Stimulated activated CD8-positive, alpha-beta memory T cell treated with anti-CD3 and anti-CD28 coated beads, Interleukin-4, amount 100 ng/mL, for 48 hours (primary cell): ENCODE data around the gene TGM2.
"Not testable (repeated sequence)": the region's sequence is repeated elsewhere in the genome, so short reads cannot be mapped to it uniquely, and the experiment has no call there.

Experiments
- DNase-seq: peaks from one replicate; pipeline ENCODE4 v3.0.0-alpha.2; 2020

TGM2 gene

DNA sequence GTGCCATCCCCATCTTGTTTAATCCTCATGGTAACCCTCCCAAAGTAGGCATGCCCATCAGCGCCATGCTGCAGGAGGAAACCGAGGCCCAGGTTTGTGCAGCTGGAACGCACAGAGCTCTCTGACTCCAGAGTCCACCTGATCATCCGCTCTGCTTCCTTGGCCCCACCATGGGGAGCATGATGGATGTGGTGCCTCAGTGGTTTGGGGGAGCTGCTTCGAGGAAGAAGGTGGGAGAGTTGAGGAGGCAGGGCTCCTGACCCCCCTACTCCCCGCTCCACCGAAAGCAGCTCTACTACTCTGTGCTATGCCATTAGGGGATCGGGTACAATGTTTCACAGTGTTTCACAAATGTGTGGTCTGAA, 52.2 kb downstream of the TGM2 start:
- no peak for DNase-seq

DNA sequence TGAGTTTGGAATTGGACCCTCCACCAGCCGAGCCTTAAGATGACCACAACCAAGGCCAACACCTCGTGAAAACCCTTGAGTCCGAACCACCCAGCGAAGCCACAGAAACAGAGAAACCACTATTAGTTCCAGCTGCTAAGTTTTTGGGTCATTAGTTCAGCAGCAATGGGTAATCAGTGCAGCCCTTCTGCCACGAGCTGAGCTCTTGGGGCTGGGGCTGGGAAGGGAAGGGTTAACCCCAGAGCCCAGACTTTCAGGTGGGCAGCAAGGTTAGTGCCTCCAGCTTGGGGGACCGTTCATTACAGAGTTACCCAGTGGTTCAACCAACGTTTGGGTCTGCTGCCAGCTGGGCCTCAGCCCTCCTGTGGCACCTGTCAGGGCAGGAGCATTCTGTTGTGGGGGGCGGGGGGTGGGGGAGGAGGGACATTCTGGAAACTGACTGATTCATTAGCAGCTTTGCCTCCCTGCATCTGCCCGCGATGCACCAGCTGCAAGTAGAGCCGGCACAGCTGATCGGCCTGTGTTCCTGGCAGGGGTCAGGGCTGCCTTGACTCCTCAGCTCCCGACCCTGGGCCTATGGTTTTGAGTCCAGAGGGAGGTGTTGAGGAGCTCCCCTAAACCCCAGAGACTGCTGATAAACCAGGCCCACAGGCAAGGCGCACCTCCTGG, 52.7 kb downstream of the TGM2 start:
- DNase-seq: peak; percentile 7

DNA sequence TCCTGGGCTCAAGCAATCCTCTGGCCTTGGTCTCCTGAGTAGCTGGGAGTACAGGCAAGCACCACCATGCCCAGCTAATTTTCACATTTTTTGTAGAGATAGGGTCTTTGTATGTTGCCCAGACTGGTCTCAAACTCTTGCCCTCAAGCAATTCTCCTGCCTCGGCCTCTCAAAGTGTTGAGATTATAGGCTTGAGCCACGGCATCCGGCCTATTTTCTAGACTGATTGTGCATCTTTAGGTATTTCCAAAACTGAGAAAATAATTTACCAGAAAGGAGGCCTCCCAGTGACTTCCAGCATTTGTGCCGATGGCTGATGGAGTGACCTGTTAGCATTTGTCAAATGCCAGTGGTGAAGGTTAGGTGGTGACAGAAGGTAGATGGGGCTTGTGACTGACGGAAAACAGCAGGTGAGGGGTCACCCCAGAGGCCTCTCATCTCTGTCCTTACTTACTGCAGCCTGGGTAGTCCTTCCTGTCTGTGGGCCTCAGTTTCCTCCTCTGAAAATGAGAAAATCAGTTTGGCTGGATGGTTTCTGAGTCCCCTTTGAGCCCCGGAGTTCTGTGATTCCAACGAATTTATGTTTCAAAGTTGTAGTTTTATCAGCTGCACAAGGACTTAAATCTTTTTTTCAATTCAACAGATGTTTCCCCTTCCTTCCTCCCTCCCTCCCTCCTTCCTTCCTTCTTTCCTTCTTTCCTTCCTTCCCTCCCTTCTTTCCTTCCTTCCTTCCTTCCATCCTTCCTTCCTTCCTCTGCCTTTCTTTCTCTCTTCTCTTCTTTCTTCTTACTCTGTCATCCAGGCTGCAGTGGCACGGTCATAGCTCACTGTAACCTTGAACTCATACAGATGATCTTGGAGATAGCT, 53.5 kb downstream of the TGM2 start:
- DNase-seq: no peak

DNA sequence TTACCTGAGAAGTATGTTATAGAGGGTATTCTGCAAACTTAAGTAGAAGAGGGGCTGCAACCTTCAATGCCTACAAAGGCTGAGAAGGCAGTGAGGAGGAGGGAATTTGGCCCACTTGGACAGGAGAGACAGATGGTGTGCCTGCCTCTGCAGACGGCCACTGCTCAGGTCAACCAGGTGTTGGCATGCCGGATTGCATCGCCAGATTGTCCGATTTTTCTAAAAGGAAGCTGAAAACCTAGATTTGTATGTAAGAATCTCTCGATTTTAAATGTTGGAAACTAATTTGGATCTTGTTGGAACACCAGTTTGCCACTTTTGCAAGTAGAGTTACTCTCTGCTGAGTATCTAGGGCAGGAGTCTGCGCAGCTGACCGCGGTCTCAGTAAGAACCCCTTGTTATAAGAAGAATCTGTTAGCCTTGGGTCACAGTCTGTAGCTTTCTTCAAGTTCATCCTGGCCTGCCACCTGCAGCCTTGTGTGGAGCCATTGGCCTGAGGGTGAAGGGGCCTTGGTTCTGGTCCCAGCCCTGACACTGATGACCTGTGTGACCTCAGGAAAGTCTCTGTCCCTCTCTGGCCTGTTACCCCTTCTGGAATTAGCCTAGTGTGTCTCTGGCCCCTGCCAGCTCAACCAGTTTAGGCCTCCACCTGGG, 54.4 kb downstream of the TGM2 start:
- DNase-seq: peak; percentile 14

DNA sequence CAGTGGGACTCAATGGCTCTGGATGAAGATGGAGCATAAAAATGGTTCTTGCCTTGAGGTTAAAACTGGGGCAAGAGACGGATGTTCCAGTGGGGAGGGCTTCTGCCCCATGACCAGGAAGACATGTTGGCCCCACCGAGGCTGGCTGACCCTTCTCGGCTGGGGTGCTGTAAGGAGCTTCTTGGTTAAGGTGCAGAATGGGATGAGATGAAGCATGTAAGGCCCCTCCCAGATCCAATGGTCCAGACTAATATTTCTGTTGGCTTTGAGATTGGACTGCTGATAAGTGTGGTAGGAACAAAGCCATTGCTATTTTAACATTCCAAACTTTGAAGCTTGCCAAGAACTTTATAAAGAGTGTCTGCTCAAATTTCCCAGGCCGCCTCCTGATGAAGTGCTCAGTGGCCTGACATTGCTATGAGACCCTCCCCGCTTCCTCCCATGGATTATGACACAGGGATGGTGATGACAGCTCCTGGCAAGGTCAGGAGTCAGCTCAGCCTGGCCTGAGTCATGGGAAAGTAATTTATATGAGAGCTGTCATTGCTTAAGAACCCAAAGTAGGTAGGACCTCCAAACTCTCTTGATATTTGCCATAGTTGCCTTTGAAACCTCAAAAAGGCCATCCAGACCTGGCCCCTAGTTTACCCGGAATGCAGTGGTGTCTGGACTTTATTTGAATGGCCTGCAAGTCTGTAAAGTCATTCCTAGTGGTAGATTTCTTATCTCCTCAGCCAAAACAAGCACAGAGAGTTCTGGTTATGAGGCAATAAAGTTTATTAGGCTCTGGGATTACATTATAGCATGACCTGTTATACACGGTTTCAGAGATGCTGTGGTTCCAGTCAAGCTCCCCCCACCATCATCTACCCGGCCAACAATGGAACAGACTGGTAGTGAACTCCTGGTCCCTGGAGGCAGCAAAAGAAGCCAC, 55.2 kb downstream of the TGM2 start:
- DNase-seq: peak; percentile 13

DNA sequence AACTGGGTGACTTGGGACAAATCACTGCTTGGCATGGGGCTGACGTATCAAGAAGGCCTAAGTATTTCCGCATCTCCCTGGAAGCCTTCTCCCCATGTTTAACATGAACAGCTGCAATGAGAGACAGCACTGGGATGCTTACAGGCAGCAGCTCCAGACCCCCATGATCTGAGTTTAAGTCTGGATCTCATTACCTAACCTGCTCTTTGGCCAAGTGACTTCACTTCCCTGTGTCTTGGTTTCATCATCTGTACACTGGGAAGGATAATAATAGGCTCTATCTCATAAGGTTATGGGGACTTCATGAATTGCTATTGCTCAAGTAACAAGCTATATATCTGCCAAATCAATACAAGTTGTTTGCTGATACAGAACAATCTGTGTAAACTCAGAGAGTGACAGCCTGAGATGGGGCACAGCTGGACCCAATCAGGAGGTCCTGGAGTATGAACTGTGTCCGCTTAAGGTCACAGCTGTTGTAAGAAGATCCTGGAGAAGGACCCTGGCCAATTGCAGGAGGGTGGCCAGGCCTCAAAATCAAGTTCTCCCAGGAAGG, 56.0 kb downstream of the TGM2 start:
- peak; percentile 10 for DNase-seq

- DNase-seq: no peak
Measured at GRCh38 chr20:38108438-38108985, 56.6 kb downstream of the TGM2 start.

- peak; percentile 13 for DNase-seq
Measured at GRCh38 chr20:38107916-38108315, 57.2 kb downstream of the TGM2 start.

DNA sequence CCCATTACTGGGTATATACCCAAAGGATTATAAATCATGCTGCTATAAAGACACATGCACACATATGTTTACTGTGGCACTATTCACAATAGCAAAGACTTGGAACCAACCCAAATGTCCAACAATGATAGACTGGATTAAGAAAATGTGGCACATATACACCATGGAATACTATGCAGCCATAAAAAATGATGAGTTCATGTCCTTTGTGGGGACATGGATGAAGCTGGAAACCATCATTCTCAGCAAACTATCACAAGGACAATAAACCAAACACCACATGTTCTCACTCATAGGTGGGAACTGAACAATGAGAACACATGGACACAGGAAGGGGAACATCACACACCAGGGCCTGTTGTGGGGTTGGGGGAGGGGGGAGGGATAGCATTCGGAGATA, 57.7 kb downstream of the TGM2 start:
- not testable (repeated sequence) for DNase-seq

DNA sequence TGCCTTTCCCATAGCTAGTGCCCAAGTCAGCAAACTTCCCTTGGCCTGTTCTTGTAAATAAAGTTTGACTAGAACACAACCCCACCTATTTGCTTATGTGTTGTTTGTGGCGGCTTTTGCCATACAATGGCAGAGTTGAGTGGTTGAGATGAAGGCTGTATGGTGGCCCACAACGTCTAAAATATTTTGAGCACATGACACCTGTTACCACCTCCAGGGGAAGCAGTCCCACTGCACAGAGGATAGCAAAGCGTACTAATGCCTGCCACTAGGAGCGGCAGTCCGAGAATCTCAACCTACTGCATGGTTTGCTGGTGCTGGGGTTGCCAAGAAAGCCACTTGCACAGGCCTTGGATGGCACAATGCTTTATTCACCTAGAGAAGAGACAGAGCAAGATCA, 58.6 kb downstream of the TGM2 start:
- peak; percentile 9 for DNase-seq

- no peak for DNase-seq
Measured at GRCh38 chr20:38104285-38104684, 60.8 kb downstream of the TGM2 start.

DNA sequence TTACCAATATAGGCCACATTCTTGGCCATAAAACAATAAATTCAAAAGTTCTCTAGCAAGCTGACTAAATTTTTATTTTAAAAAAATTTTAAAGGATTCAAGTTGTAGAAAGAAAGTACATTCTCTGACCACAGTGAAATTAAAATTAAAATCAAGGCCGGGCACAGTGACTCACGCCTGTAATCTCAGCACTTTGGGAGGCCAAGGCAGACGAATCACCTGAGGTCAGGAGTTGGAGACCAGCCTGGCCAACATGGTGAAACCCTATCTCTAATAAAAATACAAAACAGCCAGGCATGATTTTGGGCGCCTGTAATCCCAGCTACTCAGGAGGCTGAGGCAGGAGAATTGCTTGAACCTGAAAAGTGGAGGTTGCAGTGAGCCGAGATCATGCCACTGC, 62.9 kb downstream of the TGM2 start:
- DNase-seq: not testable (repeated sequence)

DNA sequence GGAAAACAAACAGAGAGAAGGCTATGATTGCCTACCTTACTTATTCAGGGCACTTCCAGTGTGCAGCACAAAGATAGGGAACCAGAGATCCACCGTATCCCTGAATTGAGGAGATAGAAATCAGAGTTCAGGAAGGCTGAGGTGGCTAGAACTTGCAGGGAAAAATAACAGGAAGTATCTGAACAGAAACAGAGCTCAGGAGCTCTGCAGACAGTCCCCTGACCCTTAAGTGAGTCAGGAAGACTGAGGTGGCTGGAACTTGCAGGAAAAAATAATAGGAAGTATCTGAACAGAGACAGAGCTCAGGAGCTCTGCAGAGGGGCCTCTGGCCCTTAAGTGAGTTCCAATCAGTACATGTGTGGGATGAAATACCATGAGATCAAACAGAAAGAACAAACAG, 66.1 kb downstream of the TGM2 start:
- DNase-seq: no peak

- no peak for DNase-seq
Measured at GRCh38 chr20:38095017-38095686, 69.9 kb downstream of the TGM2 start.

- peak; percentile 31 for DNase-seq
Measured at GRCh38 chr20:38094373-38094891, 70.6 kb downstream of the TGM2 start.

- DNase-seq: no peak
Measured at GRCh38 chr20:38093641-38094077, 71.4 kb downstream of the TGM2 start.

GRCh38 chr20:38092915-38093314, 72.2 kb downstream of the TGM2 start:
- DNase-seq: no peak

DNA sequence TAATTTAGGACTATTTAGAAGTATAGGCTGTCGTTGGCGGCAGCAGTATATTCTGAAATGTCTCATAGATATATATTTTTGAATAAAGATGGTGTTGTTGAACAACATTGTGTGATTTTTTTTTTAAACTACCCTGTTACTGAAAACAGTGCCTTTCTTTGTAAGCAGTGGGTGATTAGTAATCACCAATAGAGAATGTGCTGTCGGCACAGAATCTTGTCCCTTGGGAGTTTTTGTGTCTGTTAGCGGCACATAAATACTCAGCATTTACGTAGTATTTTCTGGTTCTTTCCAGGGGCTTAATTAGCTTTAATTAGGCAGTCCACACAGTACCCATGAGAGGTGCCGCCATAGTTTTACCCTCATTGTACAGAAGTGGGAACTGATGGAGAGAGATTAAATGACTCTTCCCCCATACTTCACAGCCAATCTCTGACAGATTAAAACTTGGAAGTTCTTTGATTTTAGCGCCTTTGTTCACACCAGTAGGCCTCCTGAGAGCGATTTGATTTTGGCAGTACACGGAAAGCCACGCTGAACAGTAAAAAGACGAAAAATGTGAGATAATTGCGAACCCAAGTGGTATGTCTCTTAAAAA, 72.7 kb downstream of the TGM2 start:
- no peak for DNase-seq

GRCh38 chr20:38091441-38092216, 73.4 kb downstream of the TGM2 start:
- DNase-seq: no peak

DNA sequence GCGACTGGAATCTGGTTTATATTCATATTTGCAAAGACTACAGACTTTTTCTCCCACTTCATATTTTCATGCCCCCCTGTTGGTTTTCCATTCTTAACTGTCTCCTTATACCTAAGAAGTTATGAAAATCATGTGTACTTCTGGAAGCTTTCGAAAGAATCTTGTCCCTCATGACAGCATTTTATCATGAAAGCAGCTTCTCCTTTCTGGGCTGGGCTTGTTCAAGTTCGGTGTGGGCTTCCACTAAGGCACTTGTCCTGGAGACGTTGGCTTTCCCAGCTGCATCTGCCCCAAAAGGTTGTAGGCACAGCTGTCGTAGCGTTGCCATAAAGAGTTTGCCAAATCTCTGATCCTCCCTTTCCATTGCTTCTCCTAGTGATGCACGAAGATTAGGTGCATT, 75.0 kb downstream of the TGM2 start:
- no peak for DNase-seq
